PC-9 (cell line): ENCODE results near the gene SPTAN1.

Experiments used
- CTCF ChIP-seq: fragments of 200-600 bp; sonication (generic); conservative IDR thresholded peaks from 2 replicates; pipeline ENCODE4 v1.6.1; 2017; ENCODE audit warnings: mixed run types, antibody characterized with exemption, mild to moderate bottlenecking, moderate library complexity
- EZH2 ChIP-seq: fragments of 200-600 bp; sonication (generic); IDR thresholded peaks from 2 replicates; pipeline ENCODE4 v1.8.0; 2017; ENCODE audit warnings: antibody characterized with exemption, low read depth

GRCh38 chr9:128575469-128575868 is 23.1 kb downstream of the SPTAN1 start:
- TF ChIP-seq CTCF = no peak
- no peak for TF ChIP-seq EZH2
